Kidney tubule cell (primary cell): ENCODE data around the gene NGRN.
"Not testable (repeated sequence)": the region's sequence is repeated elsewhere in the genome, so short reads cannot be mapped to it uniquely, and the experiment has no call there.

ENCODE experiments used
- DNase-seq: peaks from one replicate; pipeline ENCODE4 v3.0.0-alpha.2; 2018; ENCODE audit warnings: low spot score

Gene NGRN

DNA sequence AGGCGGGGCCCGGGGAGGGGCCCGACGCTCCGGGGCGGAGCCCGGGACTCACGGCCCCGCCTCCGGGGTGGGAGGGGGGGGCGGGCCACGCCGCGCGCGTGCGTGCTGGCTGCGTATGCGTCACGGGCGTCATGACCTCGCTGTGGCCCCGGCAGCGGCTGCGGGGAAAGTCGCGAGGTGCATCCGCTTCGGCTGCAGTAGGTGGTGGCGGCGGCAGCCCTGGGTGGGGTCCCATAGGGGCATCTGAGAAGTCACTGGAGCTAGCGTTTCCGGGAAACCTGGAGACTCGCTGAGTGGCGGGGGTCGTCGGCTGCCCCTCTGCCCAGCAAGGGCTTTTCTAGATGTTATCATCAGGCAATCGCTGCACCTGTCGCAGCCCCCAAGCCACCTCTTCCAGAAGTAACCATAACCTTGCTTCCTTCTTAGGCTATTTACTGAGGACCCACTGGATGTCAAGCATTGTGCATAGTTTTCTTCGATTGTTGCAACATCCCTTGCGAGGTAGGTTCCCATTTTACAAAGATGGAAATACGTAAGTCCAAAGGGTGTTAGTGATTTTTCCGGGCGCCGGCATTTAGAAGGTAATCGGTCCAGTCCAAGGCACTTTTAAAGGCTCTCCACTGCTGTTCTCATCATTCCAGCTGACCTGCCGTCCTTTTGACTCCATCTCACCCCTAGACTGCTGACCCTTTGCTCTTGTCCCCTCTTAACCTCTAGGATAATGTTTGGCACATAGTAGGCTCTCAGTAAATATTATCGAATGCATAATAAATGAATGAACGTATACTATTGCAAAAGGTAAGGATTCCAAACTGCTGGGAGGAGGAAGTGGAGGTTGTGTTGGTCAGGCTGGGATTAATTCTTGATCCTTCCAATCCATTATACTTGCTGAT, 31.1 kb upstream of the NGRN start, which contains the start of gene GDPGP1:
TSS of gene GDPGP1 (plus strand) at position 114 of the 893 bp plus-strand sequence. CDS start 6,700 bp downstream, outside the sequence.
- no peak for DNase-seq

DNA sequence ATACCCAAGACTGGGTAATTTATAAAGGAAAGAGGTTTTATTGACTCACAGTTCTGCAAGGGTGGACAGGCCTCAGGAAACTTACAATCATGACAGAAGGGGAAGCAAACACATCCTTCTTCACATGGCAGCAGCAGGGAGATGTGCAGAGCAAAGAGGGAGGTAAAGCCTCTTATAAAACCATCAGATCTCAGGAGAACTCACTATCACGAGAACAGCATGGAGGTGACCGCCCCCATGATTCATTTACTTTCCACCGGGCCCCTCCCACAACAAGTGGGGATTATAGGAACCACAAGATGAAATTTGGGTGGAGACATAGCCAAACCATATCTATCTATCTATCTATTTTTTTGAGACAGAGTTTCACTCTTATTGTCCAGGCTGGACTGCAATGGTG, 26.1 kb upstream of the NGRN start:
- no peak for DNase-seq

DNA sequence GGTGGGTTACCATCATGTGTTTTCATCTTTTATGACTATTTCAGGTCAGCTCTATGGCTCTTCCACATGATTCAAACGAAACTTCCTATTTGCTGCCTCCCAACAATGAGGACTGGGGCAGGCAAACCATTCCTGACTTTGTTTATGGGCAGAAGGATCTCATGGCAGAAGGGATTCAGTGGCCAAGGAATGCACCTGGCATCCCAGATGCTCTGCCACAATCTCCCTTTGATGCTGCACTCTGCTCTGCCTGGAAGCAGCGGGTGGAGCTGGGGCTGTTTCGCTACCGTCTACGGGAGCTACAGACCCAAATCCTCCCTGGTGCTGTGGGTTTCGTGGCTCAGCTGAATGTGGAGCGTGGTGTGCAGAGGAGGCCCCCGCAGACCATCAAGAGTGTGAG, 24.6 kb upstream of the NGRN start:
- DNase-seq = no peak

DNA sequence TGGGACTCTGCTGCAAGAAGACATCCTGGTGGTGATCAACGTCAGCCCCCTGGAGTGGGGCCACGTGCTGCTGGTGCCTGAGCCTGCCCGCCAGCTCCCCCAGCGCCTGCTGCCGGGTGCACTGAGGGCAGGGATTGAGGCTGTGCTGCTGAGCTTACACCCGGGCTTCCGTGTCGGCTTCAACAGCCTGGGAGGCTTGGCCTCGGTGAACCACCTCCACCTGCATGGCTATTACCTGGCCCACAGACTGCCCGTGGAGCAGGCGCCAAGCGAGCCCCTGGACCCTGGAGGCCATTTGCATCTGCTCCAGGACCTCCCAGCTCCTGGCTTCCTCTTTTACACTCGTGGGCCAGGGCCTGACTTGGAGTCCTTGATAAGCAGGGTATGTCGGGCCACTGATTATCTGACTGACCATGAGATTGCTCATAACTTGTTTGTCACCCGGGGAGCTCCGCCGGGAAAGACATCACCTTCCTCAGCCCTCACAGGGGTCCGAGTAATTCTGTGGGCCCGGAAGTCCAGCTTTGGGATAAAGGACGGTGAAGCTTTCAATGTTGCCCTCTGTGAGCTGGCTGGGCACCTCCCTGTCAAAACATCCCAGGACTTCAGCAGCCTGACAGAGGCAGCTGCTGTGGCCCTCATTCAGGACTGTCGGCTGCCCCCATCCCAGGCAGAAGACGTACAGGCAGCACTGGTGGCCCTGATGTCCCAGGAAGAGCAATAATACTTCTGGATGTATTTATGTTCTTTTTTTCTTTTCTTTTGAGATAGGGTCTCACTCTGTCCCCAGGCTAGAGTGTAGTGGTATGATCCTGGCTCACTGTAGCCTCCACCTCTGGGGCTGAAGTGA, 23.9 kb upstream of the NGRN start:
- DNase-seq = no peak

DNA sequence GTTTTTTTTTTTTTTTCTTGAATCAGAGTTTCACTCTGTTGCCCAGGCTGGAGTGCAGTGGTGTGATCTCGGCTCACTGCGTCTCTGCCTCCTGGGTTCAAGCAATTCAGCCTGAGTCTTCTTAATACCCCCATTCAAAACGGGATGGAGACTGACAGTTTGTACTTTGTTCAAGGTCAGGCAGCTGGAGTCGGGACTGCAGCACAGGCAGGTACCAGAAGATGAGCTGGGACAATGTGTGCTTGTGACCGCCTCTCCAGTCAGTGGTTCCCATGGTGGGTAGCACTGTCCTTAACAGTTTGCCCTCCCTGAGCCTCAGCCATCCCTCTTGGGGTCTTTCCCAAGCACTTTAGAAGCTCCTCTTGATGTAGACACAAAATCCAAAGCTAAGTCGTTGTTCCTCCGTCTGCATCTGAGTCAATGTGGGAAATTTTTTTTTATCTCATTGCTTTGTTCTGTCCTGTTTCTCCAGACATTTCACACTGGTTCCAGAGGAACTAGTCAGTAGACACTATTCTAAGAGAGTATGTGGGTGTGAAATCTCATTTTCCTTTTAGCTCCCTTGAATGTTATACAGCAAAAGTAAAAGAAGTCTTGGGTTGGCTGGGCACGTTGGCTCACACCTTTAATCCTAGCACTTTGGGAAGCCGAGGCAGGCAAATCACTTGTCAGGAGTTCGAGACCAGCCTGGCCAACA, 21.4 kb upstream of the NGRN start:
- no peak for DNase-seq

DNA sequence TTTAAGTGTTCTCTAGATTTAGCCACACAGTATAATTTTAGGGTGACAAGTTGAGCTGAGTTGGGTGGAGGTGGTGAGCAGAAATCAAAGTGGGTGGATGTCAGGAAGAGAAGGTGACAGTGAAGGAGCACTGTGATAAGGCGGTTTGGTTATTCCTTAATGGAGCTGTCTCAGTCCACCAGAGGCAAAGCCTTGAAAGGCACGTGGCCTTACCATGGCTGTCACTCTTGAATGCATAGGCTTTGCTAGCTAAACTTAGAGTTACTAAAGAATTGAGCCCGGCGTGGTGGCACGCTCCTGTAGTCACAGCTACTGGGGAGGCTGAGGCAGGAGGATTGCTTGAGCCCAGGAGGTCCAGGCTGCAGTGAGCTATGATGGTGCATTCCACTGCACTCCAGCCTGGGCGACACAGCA, 16.7 kb upstream of the NGRN start:
- no peak for DNase-seq

DNA sequence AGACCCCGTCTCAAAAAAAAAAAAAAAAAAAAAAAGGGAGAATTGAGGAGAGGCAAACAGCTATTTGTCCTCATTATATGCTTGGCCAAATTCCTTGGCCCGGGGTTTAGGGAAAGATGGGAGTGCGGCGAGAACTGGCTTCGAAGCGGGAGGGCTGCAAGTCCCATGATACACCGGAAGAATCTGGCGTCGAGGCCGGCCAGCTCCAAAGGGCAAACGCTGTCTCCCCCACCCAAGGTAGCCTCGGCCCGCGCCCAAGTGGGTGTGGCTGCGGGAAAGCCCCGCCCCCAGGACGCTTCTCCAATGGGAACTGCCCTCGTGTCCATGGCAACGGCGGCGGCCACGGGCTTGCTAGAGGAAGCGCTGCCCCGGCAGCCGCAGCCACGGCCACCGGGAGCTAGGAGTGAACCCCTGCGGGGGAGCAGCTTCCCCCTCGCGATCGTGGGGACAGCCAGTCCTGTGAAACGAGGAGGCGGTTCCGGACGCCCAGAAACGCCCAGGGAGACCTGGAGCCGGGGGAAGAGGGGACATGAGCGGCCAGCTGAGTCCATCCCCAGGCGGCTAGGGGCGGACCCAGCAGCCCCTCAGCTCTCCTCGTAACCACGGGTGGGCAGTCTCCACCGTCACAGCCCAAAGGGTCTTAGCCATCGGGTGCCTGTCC, 16.1 kb upstream of the NGRN start, which contains the start of gene TTLL13:
TSS of gene TTLL13 (plus strand) at position 354 of the 661 bp plus-strand sequence. CDS start 1,075 bp downstream, outside the sequence.
- DNase-seq = peak; percentile 89

DNA sequence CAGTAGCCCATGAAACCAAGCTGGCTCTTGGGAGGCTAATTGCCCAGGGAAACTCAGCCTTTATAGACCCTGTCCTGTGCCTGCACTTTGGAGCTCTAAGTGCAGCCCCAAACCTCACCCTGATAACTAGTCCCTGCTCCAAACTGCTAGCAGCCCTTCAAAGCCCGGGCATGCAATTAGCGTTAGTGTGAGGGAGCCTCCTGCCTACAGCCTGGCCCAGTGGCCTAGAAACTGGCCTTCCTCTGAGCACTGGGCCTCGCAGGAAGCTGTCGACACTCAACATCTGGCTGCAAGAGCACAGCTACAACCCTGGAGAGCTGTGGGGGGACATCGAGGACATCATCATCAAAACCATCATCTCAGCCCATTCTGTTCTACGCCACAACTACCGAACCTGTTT, 7.7 kb upstream of the NGRN start:
- DNase-seq = no peak

DNA sequence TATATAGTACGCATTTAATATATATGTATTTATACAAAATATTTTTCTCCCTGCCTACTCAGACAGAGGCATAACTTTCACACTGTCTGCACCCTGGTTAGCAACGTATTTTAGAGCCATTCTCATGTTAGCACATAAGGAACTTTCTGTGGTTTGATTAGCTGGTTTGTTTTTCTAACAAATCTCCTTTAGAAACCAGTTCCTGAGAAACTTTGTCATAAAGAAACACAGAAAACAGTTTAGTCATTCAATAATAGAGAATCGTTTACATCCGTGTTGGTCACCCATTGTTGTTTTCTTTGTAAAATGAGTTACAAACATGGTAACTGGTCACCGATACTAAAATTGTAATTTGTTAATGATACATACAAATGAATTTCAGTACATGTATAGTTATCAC, 5.9 kb upstream of the NGRN start:
- DNase-seq = no peak

DNA sequence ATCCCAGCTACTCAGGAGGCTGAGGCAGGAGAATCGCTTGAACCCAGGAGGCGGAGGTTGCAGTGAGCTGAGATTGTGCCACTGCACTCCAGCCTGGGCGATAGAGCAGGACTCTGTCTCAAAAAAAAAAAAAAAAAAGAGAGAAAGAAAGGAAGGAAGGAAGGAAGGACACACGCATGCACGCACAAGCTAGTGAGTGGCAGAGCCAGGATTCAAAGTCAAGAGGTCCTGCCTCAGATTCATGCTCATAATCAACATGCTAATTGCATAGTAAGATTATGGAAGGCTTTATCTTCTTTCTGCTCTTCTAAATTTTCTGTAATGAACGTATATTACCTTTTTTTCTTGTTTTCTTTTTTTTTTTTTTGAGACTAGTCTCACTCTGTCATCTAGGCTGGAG, 4.7 kb upstream of the NGRN start:
- DNase-seq = not testable (repeated sequence)

DNA sequence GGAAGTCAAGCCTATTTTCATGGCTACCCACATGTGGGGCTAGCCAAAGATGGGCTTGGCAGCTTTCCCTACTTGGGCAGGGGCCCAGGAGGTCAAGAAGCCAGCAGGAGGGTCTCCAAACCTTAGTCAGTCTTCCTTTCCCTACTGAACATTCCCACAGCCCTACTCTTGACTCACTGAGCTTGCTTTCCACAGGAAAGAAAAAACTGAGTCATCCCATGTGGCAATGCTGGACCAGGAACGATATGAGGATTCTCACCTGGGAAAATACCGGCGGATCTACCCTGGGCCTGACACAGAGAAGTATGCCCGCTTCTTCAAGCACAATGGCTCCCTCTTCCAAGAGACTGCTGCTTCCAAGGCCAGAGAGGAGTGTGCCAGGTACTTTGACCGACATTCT, 3.7 kb upstream of the NGRN start:
- DNase-seq = peak; percentile 72

DNA sequence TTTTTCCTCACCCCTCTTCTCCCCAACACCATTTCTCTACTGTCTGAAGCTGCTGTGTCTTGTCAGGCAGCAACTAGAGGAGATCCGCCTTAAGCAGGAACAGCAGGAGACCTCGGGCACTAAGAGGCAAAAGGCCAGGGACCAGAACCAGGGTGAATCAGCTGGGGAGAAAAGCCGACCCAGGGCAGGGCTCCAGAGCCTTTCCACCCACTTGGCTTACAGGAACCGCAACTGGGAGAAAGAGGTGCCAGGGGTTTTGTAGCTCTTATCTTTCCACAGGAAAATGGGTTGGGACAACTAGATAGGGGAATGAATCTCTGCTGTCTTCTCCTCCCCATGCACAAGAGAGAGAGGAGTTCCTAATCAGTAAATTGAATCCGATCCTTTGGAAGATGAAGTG, 3.0 kb upstream of the NGRN start:
- DNase-seq = no peak

DNA sequence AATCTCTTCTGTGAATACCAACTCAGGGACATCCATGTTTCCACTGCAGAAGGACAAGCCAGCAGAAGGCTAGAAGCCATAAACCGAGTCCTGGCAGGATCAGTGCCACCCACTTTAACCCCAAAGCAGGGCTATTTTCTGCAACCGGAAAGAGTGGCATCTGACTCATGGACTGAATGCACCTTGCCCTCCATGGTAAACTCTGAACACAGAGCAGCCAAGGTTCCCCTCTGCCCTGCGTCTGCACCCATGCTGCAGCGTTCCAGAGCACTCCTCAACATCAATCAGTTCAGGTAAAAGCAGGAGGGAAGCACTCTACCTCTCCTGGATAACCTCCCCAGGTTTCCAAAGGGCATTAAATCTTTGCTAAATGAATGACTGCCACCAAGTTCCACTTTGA, 801 bp upstream of the NGRN start:
- peak; percentile 52 for DNase-seq

DNA sequence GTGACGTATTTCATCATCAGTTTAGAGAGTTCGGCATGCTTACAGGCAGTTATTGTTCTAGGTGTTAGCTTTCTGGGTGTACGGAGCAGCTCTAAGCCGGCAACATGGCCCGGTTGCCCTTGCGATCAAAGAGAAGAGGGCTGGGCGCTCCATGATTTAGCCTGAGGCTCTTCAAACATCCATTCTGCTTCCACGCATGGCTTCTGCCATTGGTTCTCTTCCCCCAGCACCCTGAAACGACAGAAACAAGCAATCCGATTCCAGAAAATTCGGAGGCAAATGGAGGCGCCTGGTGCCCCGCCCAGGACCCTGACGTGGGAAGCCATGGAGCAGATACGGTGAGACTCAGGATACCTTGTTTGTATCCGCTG, 574 bp downstream of the NGRN start:
- peak; percentile 50 for DNase-seq

DNA sequence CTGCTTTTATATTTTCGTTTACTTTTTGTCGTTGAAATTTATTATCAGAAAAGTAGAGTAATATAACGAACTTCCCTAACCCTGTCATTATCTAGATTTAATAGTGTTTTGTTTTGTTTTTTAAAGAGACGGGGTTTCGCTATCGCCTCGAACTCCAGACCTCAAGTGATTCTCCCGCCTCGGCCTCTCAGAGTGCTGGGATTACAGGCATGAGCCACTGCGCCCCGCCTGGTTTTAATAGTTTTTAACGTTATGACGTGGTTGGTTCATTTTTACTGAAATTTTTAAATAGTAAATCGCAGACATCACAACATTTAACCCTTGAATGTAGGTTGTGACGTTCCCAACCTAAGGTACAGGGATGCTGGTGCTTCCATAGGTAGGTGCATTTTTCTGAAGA, 1.0 kb downstream of the NGRN start:
- peak; percentile 14 for DNase-seq

DNA sequence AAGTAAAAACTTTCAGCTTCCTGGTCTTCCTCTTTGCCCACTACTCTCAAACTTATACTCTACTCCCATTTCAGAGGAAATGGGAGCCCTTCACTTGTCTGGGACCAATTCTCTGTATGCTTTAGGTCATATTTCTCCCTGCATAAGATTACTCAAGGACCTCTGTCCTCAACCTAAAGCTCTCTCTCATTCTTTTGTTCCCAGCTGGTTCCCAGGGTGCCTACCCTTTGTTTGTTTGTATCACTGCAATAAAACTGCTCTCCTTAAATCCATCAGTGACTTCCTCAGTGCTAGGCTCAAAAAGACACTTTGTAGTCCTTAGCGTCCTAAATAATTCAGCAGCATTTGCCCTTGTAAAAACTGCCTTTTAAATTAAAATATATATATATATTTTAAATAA, 2.9 kb downstream of the NGRN start:
- DNase-seq = no peak

DNA sequence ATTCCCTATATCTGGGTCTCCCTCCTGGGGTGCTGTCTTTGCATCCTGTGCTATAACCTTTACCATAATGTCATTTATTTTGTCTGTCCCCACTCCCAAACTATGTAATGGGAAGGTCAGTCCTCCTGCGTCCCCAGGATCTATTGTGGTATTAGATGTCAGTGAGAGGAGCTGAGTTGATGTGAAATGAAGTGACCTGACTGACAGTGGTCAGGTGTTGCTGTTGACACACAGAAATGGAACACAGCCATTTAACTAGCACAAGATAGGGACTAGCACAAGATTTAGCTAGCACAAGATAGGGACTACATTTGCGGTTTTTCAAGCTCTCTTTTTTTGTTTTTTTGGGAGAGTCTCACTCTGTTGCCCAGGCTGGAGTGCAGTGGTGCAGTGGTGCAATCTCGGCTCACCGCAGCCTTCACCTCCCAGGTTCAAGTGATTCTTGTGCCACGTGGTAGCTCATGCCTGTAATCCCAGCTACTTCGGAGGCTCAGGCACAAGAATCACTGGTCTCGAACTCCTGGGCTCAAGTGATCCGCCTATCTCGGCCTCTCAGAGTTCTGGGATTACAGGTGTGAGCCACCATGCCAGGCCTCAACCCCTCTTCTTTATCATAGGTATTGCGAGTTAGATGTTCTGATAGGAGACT, 5.2 kb downstream of the NGRN start:
- DNase-seq = no peak

DNA sequence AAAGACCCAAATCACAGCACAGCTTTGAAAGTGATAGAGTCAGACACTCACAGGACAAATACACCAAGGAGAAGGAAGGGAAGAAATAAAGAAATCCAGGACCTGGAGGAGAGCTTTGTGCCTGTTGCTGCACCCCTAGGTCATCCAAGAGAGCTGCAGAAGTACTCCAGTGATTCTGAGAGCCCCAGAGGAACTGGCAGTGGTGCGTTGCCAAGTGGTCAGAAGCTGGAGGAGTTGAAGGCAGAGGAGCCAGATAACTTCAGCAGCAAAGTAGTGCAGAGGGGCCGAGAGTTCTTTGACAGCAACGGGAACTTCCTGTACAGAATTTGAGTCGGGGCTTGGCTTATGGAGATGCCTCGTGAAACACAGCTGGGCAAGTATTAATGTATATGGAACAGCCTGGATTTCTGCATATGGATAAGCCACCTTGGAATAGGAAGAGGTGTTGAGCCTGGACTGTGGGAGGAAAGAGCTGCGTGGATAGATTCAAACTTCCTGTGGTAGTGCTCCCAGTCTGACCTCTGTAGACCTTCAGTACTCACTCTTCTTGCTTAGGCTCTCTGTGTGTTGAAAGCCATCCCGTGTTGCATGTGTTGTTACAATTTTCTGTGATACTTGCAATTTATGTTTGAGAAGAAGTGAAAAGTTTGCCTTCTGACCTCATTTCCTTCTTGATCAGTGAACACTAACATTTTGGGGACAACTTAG, 6.1 kb downstream of the NGRN start:
- no peak for DNase-seq

DNA sequence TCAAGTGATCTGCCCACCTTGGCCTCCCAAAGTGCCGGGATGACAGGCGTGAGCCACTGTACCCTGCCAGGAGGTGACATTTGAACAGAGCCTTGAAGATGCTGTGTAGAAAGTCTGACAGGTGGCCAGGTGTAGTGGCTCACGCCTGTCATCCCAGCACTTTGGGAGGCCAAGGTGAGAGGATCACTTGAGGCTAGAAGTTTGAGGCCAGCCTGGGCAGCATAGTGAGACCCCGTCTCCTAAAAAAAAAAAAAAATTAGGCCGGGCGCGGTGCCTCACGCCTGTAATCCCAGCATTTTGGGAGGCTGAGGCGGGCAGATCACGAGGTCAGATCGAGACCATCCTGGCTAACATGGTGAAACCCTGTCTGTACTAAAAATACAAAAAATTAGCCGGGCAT, 13.0 kb downstream of the NGRN start:
- DNase-seq = not testable (repeated sequence)

DNA sequence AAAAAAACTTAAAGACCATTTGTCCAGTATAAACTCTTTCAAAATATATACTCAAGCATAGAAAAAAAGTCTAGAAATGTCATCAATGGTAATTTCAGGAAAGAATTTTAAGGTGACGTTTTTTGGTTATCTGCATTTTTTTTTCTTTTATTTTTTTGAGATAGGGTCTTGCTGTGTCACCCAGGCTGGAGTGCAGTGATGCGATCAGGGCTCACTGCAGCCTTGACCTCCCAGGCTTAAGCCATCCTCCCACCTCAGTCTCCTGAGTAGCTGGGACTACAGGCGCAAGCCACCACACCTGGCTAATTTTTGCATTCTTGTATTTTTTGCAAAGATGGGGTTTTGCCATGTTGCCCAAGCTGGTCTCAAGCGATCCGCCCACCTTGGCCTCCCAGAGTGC, 15.3 kb downstream of the NGRN start:
- not testable (repeated sequence) for DNase-seq

DNA sequence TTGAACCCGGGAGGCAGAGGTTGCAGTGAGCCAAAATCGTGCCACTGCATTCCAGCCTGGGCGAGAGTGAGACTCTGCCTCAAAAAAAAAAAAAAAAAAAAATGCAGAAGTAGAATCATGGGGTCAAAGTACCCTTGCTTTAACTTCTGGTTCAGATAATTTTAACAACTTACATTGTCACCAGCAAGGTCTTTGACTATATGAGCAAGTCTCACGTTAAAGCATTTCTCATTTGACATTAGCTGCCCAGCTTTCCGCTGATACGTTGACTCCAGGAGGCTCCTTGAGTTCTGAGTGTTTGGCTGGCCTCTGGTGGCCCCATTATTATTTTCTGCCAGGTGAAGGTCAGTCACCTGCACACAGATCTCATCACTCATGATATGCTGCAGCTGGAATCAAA, 16.2 kb downstream of the NGRN start:
- not testable (repeated sequence) for DNase-seq
